ENCODE results near the gene AURKAIP1. TPM values are rescaled to one million over a fixed set of nuclear protein-coding genes. Genes with fewer than 3 reads are reported as not detected.

Gene AURKAIP1
- total and polyA plus RNA-seq, 2 of the 13 experiments (the other 11 are each of a cell fraction or from before 2014, with no cell fraction given): 69.5 to 175 TPM

DNA sequence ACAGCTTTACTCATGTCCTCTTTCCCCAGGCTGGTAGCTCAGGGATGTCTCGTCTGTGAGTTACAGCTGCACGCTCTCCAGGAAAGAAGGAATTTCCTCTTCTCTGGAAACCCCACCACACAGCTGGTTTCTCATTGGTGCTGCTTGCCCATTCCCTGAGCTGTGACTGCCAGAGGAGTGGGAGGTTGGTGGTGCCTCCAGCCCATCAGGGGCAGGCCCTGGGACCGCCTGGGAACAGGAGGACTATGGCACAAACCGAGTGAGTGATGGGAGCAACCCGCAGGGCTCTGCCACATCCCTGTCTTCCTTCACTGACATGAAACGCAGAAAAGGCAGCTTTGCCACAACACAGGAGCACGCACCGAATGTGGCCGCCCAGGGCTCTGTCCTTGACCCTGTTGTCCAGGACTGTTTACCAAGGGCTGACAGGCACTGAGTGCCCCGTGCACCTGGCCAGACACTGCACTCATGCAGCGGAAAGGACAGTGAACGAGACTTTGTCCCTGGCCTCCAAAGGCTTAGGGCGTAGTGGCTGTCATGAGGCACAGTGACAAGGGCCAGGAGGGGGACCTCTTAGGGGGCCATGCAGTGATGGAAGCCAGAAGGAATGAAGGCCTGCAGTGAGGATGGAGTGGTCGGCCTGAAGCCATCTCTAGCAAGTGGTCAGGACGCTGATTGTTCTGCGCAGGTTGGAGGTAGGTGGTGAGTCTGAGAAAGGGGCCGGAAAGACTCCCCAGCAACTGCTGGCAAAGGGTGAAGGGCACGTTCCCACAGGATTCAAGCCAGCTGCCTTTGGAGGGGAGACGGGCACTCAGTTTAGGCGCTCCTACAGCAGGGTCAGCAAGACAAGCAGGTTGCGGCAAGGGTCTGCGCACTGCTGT, 25.8 kb upstream of the AURKAIP1 start (continued):
- TF ChIP-seq ZFP37 (CRISPR knock-in tag; IDR thresholded peaks at IDR 0.05; ENCODE audit: borderline replicate concordance) (peak; percentile 85; the same call in 1 of the 2 replicates), ZNF589 (CRISPR knock-in tag; conservative IDR thresholded peaks at IDR 0.05) (0 out of 2 replicates have a peak, but pooled peaks have one; percentile 29), PHF21A (CRISPR knock-in tag; IDR thresholded peaks at IDR 0.05) (peak; percentile 98), SYNCRIP (IDR thresholded peaks at IDR 0.05; ENCODE audit: insufficient read depth, low read depth, low read length) (no peak), HNF4G (IDR thresholded peaks at IDR 0.05; ENCODE audit: borderline replicate concordance, low read depth, low read length) (peak; percentile 92), HNF4G (CRISPR knock-in tag; IDR thresholded peaks at IDR 0.05; ENCODE audit: borderline replicate concordance, low read depth) (peak; percentile 98), ZNF207 (IDR thresholded peaks at IDR 0.05; ENCODE audit: borderline replicate concordance) (no peak), TBX3 (IDR thresholded peaks at IDR 0.05; ENCODE audit: borderline replicate concordance) (peak; percentile 65), YEATS4 (CRISPR knock-in tag; IDR thresholded peaks at IDR 0.05; ENCODE audit: borderline replicate concordance) (peak; percentile 93; the same call in 1 of the 2 replicates), NR2F2 (IDR thresholded peaks at IDR 0.05; ENCODE audit: borderline replicate concordance, low read depth) (no peak), CHD2 (IDR thresholded peaks at IDR 0.05; ENCODE audit: low read depth, low read length) (peak; percentile 47; the same call in 1 of the 2 replicates), ZNF232 (CRISPR knock-in tag; IDR thresholded peaks at IDR 0.05; ENCODE audit: borderline replicate concordance) (peak; percentile 69; the same call in 1 of the 2 replicates), ZEB1 (IDR thresholded peaks at IDR 0.05; ENCODE audit: insufficient replicate concordance, low read depth) (no peak), KLF16 (CRISPR knock-in tag; IDR thresholded peaks at IDR 0.05) (peak in 1 of 2 experiments; percentile 96; a peak in 2 of 4 replicates), ZNF136 (CRISPR knock-in tag; IDR thresholded peaks at IDR 0.05; ENCODE audit: low read depth) (0 out of 2 replicates have a peak, but pooled peaks have one; percentile 46)
- TF ChIP-seq, protein P1, sequence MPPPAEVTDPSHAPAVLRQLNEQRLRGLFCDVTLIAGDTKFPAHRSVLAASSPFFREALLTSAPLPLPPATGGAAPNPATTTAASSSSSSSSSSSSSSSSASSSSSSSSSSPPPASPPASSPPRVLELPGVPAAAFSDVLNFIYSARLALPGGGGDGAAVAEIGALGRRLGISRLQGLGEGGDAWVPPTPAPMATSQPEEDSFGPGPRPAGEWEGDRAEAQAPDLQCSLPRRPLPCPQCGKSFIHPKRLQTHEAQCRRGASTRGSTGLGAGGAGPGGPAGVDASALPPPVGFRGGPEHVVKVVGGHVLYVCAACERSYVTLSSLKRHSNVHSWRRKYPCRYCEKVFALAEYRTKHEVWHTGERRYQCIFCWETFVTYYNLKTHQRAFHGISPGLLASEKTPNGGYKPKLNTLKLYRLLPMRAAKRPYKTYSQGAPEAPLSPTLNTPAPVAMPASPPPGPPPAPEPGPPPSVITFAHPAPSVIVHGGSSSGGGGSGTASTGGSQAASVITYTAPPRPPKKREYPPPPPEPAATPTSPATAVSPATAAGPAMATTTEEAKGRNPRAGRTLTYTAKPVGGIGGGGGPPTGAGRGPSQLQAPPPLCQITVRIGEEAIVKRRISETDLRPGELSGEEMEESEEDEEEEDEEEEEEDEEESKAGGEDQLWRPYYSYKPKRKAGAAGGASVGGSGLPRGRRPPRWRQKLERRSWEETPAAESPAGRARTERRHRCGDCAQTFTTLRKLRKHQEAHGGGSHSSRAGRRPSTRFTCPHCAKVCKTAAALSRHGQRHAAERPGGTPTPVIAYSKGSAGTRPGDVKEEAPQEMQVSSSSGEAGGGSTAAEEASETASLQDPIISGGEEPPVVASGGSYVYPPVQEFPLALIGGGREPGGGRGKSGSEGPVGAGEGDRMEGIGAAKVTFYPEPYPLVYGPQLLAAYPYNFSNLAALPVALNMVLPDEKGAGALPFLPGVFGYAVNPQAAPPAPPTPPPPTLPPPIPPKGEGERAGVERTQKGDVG (CRISPR knock-in tag; IDR thresholded peaks at IDR 0.05; ENCODE audit: borderline replicate concordance): no peak
- TF ChIP-seq, protein P2, sequence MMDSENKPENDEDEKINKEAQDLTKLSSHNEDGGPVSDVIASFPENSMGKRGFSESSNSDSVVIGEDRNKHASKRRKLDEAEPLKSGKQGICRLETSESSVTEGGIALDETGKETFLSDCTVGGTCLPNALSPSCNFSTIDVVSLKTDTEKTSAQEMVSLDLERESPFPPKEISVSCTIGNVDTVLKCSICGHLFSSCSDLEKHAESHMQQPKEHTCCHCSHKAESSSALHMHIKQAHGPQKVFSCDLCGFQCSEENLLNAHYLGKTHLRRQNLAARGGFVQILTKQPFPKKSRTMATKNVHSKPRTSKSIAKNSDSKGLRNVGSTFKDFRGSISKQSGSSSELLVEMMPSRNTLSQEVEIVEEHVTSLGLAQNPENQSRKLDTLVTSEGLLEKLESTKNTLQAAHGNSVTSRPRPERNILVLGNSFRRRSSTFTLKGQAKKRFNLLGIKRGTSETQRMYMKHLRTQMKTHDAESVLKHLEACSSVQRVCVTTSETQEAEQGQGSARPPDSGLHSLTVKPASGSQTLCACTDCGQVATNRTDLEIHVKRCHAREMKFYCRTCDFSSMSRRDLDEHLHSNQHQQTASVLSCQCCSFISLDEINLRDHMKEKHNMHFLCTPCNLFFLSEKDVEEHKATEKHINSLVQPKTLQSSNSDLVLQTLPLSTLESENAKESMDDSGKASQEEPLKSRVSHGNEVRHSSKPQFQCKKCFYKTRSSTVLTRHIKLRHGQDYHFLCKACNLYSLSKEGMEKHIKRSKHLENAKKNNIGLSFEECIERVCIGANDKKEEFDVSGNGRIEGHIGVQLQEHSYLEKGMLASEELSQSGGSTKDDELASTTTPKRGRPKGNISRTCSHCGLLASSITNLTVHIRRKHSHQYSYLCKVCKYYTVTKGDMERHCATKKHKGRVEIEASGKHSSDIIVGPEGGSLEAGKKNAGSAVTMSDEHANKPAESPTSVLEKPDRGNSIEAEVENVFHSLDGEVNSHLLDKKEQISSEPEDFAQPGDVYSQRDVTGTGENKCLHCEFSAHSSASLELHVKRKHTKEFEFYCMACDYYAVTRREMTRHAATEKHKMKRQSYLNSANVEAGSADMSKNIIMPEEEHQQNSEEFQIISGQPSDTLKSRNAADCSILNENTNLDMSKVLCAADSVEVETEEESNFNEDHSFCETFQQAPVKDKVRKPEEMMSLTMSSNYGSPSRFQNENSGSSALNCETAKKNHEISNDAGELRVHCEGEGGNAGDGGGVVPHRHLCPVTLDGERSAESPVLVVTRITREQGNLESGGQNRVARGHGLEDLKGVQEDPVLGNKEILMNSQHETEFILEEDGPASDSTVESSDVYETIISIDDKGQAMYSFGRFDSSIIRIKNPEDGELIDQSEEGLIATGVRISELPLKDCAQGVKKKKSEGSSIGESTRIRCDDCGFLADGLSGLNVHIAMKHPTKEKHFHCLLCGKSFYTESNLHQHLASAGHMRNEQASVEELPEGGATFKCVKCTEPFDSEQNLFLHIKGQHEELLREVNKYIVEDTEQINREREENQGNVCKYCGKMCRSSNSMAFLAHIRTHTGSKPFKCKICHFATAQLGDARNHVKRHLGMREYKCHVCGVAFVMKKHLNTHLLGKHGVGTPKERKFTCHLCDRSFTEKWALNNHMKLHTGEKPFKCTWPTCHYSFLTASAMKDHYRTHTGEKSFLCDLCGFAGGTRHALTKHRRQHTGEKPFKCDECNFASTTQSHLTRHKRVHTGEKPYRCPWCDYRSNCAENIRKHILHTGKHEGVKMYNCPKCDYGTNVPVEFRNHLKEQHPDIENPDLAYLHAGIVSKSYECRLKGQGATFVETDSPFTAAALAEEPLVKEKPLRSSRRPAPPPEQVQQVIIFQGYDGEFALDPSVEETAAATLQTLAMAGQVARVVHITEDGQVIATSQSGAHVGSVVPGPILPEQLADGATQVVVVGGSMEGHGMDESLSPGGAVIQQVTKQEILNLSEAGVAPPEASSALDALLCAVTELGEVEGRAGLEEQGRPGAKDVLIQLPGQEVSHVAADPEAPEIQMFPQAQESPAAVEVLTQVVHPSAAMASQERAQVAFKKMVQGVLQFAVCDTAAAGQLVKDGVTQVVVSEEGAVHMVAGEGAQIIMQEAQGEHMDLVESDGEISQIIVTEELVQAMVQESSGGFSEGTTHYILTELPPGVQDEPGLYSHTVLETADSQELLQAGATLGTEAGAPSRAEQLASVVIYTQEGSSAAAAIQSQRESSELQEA (CRISPR knock-in tag; IDR thresholded peaks at IDR 0.05; ENCODE audit: not compliant biosample characterization): peak; percentile 39
